Lower leg skin (tissue), 4 donors: Measurements from ENCODE around the gene ZFP64. TPM values are rescaled to one million over a fixed set of nuclear protein-coding genes. Genes with fewer than 3 reads are reported as not detected.
"Not testable (repeated sequence)": the region's sequence is repeated elsewhere in the genome, so short reads cannot be mapped to it uniquely, and the experiment has no call there.

Source experiments
- DNase-seq, 2 donors: peaks; one replicate each; pipeline ENCODE4 v3.0.0-alpha.2; 2019; ENCODE audit warnings: low spot score in 2 of 2
- H3K4me3 ChIP-seq: fragments of 200-600 bp; sonication (generic); 2 replicates; pipeline ENCODE4 v1.5.1; 2017; ENCODE audit warnings: mild to moderate bottlenecking, low read depth; ENCODE audit not compliant: poor library complexity, severe bottlenecking
- CTCF ChIP-seq, 3 donors: fragments of 450-650 bp; IDR thresholded peaks; one replicate each; pipeline ENCODE4 v1.5.1; 2016; ENCODE audit warnings: antibody characterized with exemption in 3 of 3, mild to moderate bottlenecking in 3 of 3, moderate library complexity in 2 of 3
- POLR2A ChIP-seq, 2 donors: fragments of 450-650 bp; IDR thresholded peaks; one replicate each; pipeline ENCODE4 v1.6.1; 2016 to 2017; ENCODE audit warnings: antibody characterized with exemption in 2 of 2, mild to moderate bottlenecking in 1 of 2, moderate library complexity in 1 of 2
- WGBS, 2 donors: methylation state at CpG; one replicate each; pipeline ENCODE4 v1.1.5; 2018; 5-methylcytosine and 5-hydroxymethylcytosine counted together
- intact Hi-C: fragments of 100-400 bp; cut with DNase I; formaldehyde crosslinking; loops from one replicate; pipeline ENCODE4 v1.15.0; 2023; ENCODE audit warnings: low total_unique reads
- total RNA-seq, 4 donors: library from RNA; depleted of rRNA; stranded (reverse); fragments of >200 nt; gene quantifications; one replicate each; pipeline ENCODE4 v1.1.0, GENCODE V29; 2016

The ZFP64 gene
- total RNA-seq, 4 donors from 2014 or later, result 23.7 to 65.5 (median 27.1) TPM

GRCh38 chr20:52150440-52151258 is 40.9 kb downstream of the ZFP64 start:
- 59% methylated on average over 2 of the region's 2 CpGs for WGBS, 2 donors
- DNase-seq, result no peak
- no peak for TF ChIP-seq CTCF (IDR thresholded peaks at IDR 0.05)
- no peak overlapping the region for H3K4me3 ChIP-seq
- intact Hi-C loops, result no loop called here

- TF ChIP-seq POLR2A (IDR thresholded peaks at IDR 0.05), result no peak
- no peak for TF ChIP-seq CTCF (IDR thresholded peaks at IDR 0.05)
- no peak for DNase-seq
- no peak overlapping the region for H3K4me3 ChIP-seq
- intact Hi-C loops, result no loop called here
Measured at GRCh38 chr20:52145587-52145986, 46.0 kb downstream of the ZFP64 start.

- WGBS, 2 donors, result 82 to 93% methylated on average over 2 of the region's 2 CpGs
- H3K4me3 ChIP-seq, result no peak overlapping the region
- TF ChIP-seq POLR2A (IDR thresholded peaks at IDR 0.05) (no peak), CTCF (IDR thresholded peaks at IDR 0.05) (no peak)
- intact Hi-C loops, result no loop called here
- DNase-seq, result no peak
Measured at GRCh38 chr20:52143277-52143676, 48.3 kb downstream of the ZFP64 start.

- no peak overlapping the region for H3K4me3 ChIP-seq
- TF ChIP-seq POLR2A (IDR thresholded peaks at IDR 0.05), result no peak
- no peak for TF ChIP-seq CTCF (IDR thresholded peaks at IDR 0.05)
- no peak for DNase-seq
- WGBS, 2 donors, result 90 to 91% methylated on average over 2 of the region's 2 CpGs
- intact Hi-C loops, result no loop called here
Measured at GRCh38 chr20:52142757-52143156, 48.8 kb downstream of the ZFP64 start.

- intact Hi-C loops, result no loop called here
- no peak for TF ChIP-seq POLR2A (IDR thresholded peaks at IDR 0.05)
- no peak for TF ChIP-seq CTCF (IDR thresholded peaks at IDR 0.05)
- DNase-seq, result no peak
- 94 to 95% methylated on average over 5 of the region's 5 CpGs for WGBS, 2 donors
- H3K4me3 ChIP-seq, result no peak overlapping the region
Measured at GRCh38 chr20:52139986-52140385, 51.6 kb downstream of the ZFP64 start.

GRCh38 chr20:52137850-52138249 is 53.7 kb downstream of the ZFP64 start:
- intact Hi-C loops, result no loop called here
- H3K4me3 ChIP-seq, result no peak overlapping the region
- no peak for DNase-seq
- 96 to 99% methylated on average over 4 of the region's 4 CpGs for WGBS, 2 donors
- TF ChIP-seq CTCF (IDR thresholded peaks at IDR 0.05) (no peak), POLR2A (IDR thresholded peaks at IDR 0.05) (no peak)

- intact Hi-C loops, DNase-seq, H3K4me3 ChIP-seq: not testable (repeated sequence)
- 97 to 100% methylated on average over 2 of the region's 2 CpGs for WGBS, 2 donors
Measured at GRCh38 chr20:52133714-52134113, 57.9 kb downstream of the ZFP64 start.
